ENCODE results near the gene CTAG1A. TPM values are rescaled to one million over a fixed set of nuclear protein-coding genes. Genes with fewer than 3 reads are reported as not detected.

The CTAG1A gene
- not detected in 2 replicates for total RNA-seq

GRCh38 chrX:154584585-154585183 is at the start of gene CTAG1A:
Gene CTAG1A (plus strand): TSS chrX:154585133. CDS start chrX:154585207, 74 bp downstream.

DNA sequence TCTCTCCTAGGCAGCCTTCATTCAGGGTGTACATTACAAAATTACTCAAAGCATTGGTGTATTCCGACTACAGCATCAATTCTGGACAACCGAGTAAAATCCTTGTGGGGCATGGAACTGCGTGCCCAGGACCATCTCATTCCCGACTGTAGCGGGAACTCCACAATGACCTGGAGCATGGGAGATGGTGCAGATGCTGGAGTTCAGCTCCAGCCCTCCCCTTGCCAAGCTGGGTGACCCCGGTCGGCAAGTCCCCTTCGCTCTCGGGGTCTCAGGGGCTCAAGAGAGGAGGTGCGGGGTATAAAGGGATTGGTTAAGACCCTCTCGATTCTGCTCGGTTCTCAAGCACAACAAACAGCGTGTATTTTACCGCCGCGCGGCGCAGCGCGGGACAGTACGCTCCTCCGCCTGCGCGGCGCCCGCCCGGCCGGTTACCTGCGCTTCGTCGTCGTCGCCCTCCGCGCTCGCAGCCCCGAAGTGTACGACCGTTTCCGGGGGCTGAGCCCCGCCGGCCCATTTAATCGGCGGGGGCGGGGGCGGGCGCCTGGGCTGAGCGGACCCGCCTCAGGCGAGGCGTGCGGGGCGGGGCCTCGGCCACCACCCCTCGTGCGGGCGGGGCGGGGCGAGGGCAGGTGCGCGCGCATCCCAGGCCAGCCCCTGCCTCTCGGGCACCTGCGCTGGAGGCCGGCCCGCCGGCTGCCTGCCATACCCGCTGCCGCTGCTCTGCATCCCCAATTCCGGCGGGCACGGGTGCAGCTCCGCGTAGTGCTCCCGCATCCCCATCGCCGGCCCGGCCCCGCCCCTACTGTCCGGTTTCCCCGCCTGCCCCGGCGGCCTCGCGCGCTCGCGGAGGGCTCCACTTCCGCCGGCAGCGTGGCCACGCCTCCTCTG is 38.3 kb upstream of the CTAG1A start, which contains the start of gene G6PD:
TSS of gene G6PD (minus strand) at position 493 of the 891 bp plus-strand sequence. CDS start 691 bp downstream, outside the sequence.

DNA sequence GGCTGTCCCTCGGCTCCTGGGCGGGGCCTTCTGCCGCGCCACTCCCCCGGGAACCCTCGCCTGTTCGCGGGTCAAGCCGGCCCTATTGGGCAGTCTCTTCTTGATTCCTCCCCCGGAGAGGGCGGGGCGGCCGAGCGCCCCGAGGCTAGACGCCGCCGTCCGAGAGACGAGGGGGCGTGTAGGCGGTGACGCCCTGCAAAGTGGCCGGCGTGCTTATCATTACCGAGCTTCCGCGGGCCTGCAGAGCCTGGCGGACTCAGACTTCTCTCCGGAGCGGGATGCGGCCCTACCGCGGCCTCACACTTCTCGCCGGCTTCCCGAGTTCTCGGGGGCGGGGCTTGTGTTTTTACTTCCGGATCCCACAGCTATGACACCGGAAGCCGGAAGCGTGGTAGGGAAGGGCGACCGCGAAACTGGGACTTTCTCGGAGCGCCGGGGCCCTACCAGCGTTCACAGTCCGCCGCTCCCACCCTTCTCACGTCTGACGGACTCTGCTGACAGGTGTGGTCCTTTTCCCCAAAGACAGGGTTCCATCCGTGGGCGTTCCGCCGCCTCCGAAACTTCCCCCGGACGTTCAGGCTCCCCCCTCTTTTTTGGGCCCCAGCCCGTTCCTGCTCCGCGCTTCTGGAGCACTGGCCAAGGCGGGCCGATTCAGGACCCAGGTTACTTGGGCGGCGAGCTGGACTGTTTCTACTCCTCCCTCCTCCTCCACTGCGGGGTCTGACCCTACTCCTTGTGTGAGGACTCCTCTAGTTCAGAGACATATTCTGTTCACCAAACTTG is 37.5 kb upstream of the CTAG1A start, which contains the start of gene IKBKG:
TSS of gene IKBKG (plus strand) at position 376 of the 783 bp plus-strand sequence. CDS start 4,383 bp downstream, outside the sequence.

GRCh38 chrX:154619182-154619581 is 34.2 kb downstream of the CTAG1A start, which contains the start of gene CTAG1B:
Gene CTAG1B (minus strand): TSS chrX:154619282. CDS start chrX:154619218, 64 bp downstream.

Other genes starting within 250 kb of the CTAG1A start
- 1,383 and 1,552 TPM in 2 replicates for gene FLNA, start 210.5 kb upstream of the CTAG1A start, total RNA-seq
- 62.3 and 71.4 TPM in 2 replicates for gene EMD, start 205.8 kb upstream of the CTAG1A start, total RNA-seq
- gene RPL10, start 186.8 kb upstream of the CTAG1A start, total RNA-seq = 7,010 and 8,148 TPM in 2 replicates
- 19.0 and 28.1 TPM in 2 replicates for gene DNASE1L1, start 175.9 kb upstream of the CTAG1A start, total RNA-seq
- gene TAFAZZIN, start 173.6 kb upstream of the CTAG1A start, total RNA-seq = 33.0 and 41.3 TPM in 2 replicates
- gene ATP6AP1, start 156.5 kb upstream of the CTAG1A start, total RNA-seq = 23.0 and 31.1 TPM in 2 replicates
- gene GDI1, start 148.0 kb upstream of the CTAG1A start, total RNA-seq = 63.6 and 107 TPM in 2 replicates
- gene FAM50A, start 141.0 kb upstream of the CTAG1A start, total RNA-seq = 17.0 and 24.1 TPM in 2 replicates
- gene PLXNA3, start 126.9 kb upstream of the CTAG1A start, total RNA-seq = 2.2 and 10.8 TPM in 2 replicates
- 42.2 and 56.3 TPM in 2 replicates for gene LAGE3, start 105.9 kb upstream of the CTAG1A start, total RNA-seq
- 59.2 and 60.0 TPM in 2 replicates for gene UBL4A, start 98.5 kb upstream of the CTAG1A start, total RNA-seq
- 38.3 and 39.0 TPM in 2 replicates for gene SLC10A3, start 94.5 kb upstream of the CTAG1A start, total RNA-seq
- 34.8 and 50.1 TPM in 2 replicates for gene FAM3A, start 68.9 kb upstream of the CTAG1A start, total RNA-seq
- gene G6PD, start 38.3 kb upstream of the CTAG1A start, total RNA-seq = 61.3 and 77.4 TPM in 2 replicates
- gene IKBKG, start 37.5 kb upstream of the CTAG1A start, total RNA-seq = 12.3 and 14.1 TPM in 2 replicates
- gene CTAG1B, start 34.1 kb downstream of the CTAG1A start, total RNA-seq = not detected in 2 replicates
- not detected in 2 replicates for gene CTAG2, start 68.4 kb downstream of the CTAG1A start, total RNA-seq
- gene GAB3, start 165.9 kb downstream of the CTAG1A start, total RNA-seq = 0.11 and 0.31 TPM in 2 replicates
- 35.5 and 64.2 TPM in 2 replicates for gene DKC1, start 177.7 kb downstream of the CTAG1A start, total RNA-seq
- gene MPP1, start 220.4 kb downstream of the CTAG1A start, total RNA-seq = 3.2 and 6.2 TPM in 2 replicates
- gene SMIM9, start 249.5 kb downstream of the CTAG1A start, total RNA-seq = not detected in 2 replicates